Measurements from ENCODE around the gene TPPP3. TPM values are rescaled to one million over a fixed set of nuclear protein-coding genes. Genes with fewer than 3 reads are reported as not detected.

TPPP3 gene
- total RNA-seq, 1 experiment from 2014 or later = not detected

- Mint-ChIP-seq H3K36me3 (ENCODE audit: insufficient read depth, unreplicated experiment) (no peaks in the 10 kb centered on the region), H3K9me3 (ENCODE audit: unreplicated experiment) (no peaks in the 10 kb centered on the region), H3K27ac (ENCODE audit: low read depth, unreplicated experiment) (no peak overlapping the region), H3K27me3 (ENCODE audit: insufficient read depth, unreplicated experiment) (peaks cover 6% of the 10 kb centered on the region), H3K4me1 (ENCODE audit: insufficient read depth, unreplicated experiment) (peaks cover 14% of the 10 kb centered on the region), H3K4me3 (ENCODE audit: unreplicated experiment) (peak overlapping the region; percentile 71)
- CTCF ChIA-PET = interaction anchor here (1.0 to 3.6 kb wide), 4 partner anchors 22 to 170 kb away, joined by 3 to 53 read pairs (median 13); no protein-coding TSS in a partner anchor
- intact Hi-C loops (cut with micrococcal nuclease) = no loop called here
- TF ChIP-seq CTCF (IDR thresholded peaks at IDR 0.05; ENCODE audit: unreplicated experiment) = no peak
- POLR2A ChIA-PET = interaction anchor here (0.7 to 2.1 kb wide), 2 partner anchors 12 to 13 kb away, joined by 5 to 13 read pairs; partner anchors contain the start of gene ZDHHC1
- no peak for DNase-seq (ENCODE audit: unreplicated experiment)
- BruUV-seq (replicated peaks) = no TSS peak
Measured at GRCh38 chr16:67429799-67430503, 36.7 kb upstream of the TPPP3 start.

- Mint-ChIP-seq H3K9me3 (ENCODE audit: unreplicated experiment) (no peaks in the 10 kb centered on the region), H3K4me3 (ENCODE audit: unreplicated experiment) (no peak overlapping the region), H3K27ac (ENCODE audit: low read depth, unreplicated experiment) (no peak overlapping the region), H3K4me1 (ENCODE audit: insufficient read depth, unreplicated experiment) (peaks cover 14% of the 10 kb centered on the region), H3K27me3 (ENCODE audit: insufficient read depth, unreplicated experiment) (peaks cover 12% of the 10 kb centered on the region), H3K36me3 (ENCODE audit: insufficient read depth, unreplicated experiment) (no peaks in the 10 kb centered on the region)
- ChIA-PET POLR2A (interaction anchor here (1.3 to 1.7 kb wide), 4 partner anchors 11 to 52 kb away, joined by 4 to 6 read pairs (median 5); partner anchors contain the start of genes ATP6V0D1 and ZDHHC1), CTCF (interaction anchor here (0.6 to 3.6 kb wide), 23 partner anchors 11 to 413 kb away, joined by 3 to 53 read pairs (median 4); no protein-coding TSS in a partner anchor)
- intact Hi-C loops (cut with micrococcal nuclease) = no loop called here
- no TSS peak for BruUV-seq (replicated peaks)
- TF ChIP-seq CTCF (IDR thresholded peaks at IDR 0.05; ENCODE audit: unreplicated experiment) = no peak
- no peak for DNase-seq (ENCODE audit: unreplicated experiment)
Measured at GRCh38 chr16:67429053-67429798, 35.9 kb upstream of the TPPP3 start.

GRCh38 chr16:67428146-67428731 is 34.9 kb upstream of the TPPP3 start:
- H3K27me3 Mint-ChIP-seq (ENCODE audit: insufficient read depth, unreplicated experiment) = peaks cover 12% of the 10 kb centered on the region
- no peak overlapping the region for H3K4me3 Mint-ChIP-seq (ENCODE audit: unreplicated experiment)
- CTCF ChIA-PET = interaction anchor here (0.5 to 4.8 kb wide), 39 partner anchors 11 to 578 kb away, joined by 3 to 53 read pairs (median 4); partner anchors contain the start of gene ZDHHC1
- POLR2A ChIA-PET = interaction anchor here (0.5 to 1.7 kb wide), 9 partner anchors 11 to 429 kb away, joined by 3 to 6 read pairs (median 4); partner anchors contain the start of genes ATP6V0D1 and ZDHHC1
- H3K27ac Mint-ChIP-seq (ENCODE audit: low read depth, unreplicated experiment) = no peak overlapping the region
- no peaks in the 10 kb centered on the region for H3K9me3 Mint-ChIP-seq (ENCODE audit: unreplicated experiment)
- intact Hi-C loops (cut with micrococcal nuclease) = loop anchor here (1.0 kb wide), 2 partner anchors 19 to 37 kb away; no protein-coding TSS in a partner anchor
- peaks cover 14% of the 10 kb centered on the region for H3K4me1 Mint-ChIP-seq (ENCODE audit: insufficient read depth, unreplicated experiment)
- BruUV-seq (replicated peaks) = no TSS peak
- peak; percentile 81 for TF ChIP-seq CTCF (IDR thresholded peaks at IDR 0.05; ENCODE audit: unreplicated experiment)
- no peaks in the 10 kb centered on the region for H3K36me3 Mint-ChIP-seq (ENCODE audit: insufficient read depth, unreplicated experiment)
- peak; percentile 73 for DNase-seq (ENCODE audit: unreplicated experiment)

Measured in MCF 10A (cell line).